DMS114 treated with DMSO at 0.1 percent for 48 hours (cell line): Measurements from ENCODE around the gene TMEM168.
A peak's percentile ranks its signal among the peaks of the same experiment; 100 is the strongest.
"Not testable (repeated sequence)": the region's sequence is repeated elsewhere in the genome, so short reads cannot be mapped to it uniquely, and the experiment has no call there.

ENCODE experiments used
- DNase-seq: peaks from one replicate; lab custom pipeline; 2025; ENCODE audit not compliant: unreplicated experiment; lab: John Stamatoyannopoulos, UW

TMEM168 gene, protein sequence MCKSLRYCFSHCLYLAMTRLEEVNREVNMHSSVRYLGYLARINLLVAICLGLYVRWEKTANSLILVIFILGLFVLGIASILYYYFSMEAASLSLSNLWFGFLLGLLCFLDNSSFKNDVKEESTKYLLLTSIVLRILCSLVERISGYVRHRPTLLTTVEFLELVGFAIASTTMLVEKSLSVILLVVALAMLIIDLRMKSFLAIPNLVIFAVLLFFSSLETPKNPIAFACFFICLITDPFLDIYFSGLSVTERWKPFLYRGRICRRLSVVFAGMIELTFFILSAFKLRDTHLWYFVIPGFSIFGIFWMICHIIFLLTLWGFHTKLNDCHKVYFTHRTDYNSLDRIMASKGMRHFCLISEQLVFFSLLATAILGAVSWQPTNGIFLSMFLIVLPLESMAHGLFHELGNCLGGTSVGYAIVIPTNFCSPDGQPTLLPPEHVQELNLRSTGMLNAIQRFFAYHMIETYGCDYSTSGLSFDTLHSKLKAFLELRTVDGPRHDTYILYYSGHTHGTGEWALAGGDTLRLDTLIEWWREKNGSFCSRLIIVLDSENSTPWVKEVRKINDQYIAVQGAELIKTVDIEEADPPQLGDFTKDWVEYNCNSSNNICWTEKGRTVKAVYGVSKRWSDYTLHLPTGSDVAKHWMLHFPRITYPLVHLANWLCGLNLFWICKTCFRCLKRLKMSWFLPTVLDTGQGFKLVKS

DNA sequence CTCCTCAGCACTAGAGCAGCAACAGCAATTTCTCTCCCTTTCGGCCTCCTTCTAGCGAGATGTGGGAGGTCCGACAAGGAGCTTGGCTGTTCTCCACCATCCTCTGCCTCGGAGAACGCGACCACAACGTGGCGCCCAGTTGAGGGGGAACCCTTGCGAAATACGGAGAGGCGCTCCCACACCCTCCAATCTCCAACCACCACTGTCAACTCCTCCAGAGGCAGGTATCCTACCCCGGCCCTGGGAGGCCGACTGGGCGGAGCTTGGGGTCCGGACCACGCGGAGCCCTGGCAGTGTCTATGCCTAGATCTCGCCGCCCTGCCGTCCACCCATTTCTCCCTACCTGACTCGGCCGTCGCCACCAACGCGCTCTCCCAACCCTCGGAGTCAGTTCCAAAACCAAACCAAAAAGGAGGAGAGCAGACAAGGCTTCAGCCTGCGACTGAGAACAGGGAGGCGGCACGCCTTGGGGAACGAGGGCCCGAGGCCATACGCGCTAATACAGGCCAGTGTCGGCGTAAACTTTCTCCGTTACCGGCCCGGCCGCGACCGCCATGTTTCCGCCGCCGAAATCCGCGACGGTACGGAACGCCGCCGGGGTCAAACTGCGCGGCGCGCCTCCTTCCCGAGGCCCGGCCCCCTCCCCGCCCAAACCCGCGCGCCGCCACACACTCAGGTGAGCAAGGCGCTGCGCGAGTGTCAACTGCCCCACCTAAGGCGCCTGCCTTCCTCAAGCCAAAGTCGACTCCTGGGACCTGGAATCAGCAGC is at the start of gene TMEM168:
TSS of gene TMEM168 (minus strand) at position 577 of the 769 bp plus-strand sequence. CDS start 5,568 bp downstream, outside the sequence.
- DNase-seq, result peak; percentile 27

DNA sequence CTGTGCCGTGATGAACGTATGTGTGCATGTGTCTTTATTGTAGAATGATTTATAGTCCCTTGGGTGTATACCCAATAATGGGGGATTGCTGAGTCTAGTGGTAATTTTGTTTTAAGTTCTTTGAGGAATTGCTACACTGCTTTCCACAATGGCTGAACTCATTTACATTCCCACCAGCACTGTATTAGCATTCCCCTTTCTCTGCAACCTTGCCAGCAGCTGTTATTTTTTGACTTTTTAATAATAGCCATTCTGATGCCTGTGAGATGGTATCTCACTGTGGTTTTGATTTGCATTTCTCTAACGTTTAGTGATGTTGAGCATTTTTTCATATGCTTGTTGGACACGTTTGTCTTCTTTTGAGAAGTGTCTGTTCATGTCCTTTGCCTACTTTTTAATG is 45.7 kb upstream of the TMEM168 start:
- not testable (repeated sequence) for DNase-seq

DNA sequence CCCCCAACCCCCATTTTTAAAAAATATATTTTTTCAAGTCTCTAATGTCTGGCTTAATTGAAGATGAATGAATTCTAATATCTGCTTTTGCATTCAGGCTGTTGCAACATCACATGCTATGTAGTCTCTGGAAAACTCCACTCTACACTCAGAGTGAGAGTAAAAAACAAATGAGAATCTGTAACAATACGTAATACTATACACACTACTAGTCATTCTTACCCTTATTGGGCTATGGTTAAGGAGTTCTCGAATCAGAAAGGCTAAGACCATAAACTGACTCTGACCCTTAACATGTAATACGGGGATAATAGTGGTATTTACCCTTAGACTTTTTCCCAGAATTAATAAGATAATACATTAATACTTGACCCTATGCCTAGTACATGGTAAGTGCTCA is 42.9 kb upstream of the TMEM168 start:
- DNase-seq, result no peak

DNA sequence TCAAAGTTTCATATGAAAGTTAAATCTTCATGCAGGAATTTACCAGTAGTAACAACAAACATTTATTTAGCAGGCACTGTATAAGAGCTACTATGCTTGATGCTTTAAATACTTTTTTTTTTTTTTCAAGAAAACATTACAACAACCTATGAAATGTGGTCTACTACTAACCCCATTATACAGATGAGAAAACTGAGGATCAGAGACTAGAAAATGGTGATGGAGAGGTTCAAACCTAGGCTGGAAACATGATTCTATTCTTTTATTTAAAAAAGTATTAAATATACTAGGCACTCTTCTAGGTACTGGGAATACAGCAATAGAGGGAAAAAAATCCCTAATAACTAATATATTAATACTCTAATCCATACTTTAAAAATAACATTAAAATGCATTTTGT is 40.6 kb upstream of the TMEM168 start:
- no peak for DNase-seq

DNA sequence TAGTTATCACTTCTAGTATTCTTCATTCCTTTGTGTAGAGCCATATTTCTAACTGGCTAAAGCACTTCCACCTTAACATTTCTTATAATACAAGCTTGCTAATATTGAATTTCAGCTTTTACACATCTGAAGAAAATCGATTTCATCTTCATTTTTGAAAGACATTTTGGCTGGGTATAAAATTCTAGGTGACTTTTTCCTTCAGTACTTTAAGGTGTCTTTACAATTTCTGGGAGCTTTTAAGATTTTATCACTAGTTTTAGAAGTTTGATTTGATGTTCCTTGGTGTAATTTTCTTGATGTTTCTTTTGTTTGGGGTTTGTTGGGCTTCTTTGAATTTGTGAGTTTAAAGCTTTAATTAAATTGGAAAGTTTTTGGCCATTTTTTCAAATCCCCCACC is 38.5 kb upstream of the TMEM168 start:
- DNase-seq, result no peak

DNA sequence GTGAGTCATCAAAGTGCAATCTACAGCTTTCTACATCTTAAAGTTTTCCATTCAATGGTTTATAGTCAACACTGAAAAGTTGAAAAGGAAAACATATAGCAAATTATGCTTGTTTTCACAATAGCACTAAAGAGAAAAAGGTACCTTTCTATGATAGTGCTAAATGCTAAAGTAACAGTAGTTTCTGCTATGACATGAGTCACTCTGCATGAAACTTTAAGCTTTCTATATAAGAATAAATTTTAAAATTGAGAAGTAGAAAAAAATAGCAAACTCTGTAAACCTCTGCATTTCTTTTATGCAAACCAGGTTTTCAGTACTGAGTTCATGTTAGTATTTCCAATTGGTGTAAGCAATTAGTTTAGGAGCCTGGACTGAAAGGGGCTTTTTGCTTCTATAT is 31.2 kb upstream of the TMEM168 start:
- DNase-seq, result no peak

DNA sequence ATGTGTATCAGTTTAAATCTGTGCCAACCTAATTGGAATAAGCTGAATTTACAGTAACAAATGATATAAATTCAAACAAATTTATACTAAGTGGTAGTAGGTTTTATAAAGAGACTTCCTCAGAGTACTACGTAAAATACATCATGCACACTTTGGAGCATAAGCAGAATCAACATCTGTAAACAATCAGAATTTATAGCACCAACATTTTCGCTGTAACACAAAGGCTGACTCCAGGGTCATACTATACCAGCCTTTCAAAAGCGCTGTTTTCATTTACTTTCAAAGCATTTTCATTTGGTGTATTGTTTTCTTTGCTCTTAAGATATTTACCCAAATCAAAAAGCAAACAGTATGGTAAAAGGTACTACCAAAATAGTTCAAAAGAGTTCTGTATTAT is 29.3 kb upstream of the TMEM168 start:
- DNase-seq, result no peak

DNA sequence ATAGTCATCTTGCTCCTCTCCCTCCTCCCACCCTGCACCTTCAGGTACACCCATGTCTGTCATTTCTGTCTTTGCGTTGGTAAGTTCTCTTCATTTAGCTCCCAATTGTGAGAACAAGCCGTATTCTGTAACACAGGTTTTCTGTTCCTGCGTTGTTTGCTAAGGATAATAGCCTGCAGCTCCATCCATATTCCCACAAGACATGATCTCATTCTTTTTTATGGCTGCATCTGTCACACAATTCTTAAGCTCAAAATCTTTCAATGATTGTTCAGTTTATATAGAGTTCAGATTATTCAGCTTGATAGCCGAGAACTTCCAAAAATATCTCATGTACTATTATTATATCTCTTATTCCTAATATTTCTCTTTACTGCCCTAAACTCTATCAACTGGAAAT is 16.0 kb upstream of the TMEM168 start:
- DNase-seq, result no peak

DNA sequence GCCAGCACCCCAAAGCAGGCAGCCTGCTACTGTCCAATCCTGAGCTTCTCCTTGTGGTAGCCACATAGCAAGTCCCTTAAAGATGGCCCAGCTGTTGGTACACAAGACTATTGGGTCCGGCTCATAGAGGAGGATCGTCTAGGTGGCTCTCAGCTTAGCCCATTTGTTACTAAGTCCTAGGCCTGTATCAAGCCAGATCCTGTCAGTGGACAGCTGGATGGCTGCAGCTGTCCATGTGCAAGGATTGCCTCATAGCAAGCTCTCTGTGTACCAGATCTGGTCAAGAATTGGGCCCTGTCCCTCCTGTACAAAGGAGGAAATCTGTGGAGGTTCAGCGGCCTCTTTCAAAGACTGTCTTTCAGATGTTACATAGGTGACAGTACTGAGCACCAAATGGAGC is 12.2 kb upstream of the TMEM168 start:
- DNase-seq, result no peak

DNA sequence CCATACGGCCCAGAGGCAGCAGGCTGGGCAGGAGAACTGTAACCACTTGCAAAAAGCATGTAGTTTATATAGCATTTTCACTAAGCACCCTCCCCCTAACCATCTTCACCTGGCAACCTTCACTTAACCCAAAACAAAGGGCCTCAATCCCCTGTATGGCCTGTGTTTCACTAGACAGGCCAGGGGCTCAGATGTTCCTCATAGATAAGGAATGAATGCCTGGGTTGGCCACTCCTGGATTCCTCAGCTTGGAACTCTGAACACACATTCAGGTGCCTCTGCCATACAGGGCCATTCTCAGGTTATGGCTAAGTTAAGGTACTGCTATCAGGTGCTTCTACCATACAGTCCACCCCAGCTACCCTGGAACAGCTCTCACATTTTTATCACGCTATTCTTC is 10.3 kb upstream of the TMEM168 start:
- DNase-seq, result no peak

DNA sequence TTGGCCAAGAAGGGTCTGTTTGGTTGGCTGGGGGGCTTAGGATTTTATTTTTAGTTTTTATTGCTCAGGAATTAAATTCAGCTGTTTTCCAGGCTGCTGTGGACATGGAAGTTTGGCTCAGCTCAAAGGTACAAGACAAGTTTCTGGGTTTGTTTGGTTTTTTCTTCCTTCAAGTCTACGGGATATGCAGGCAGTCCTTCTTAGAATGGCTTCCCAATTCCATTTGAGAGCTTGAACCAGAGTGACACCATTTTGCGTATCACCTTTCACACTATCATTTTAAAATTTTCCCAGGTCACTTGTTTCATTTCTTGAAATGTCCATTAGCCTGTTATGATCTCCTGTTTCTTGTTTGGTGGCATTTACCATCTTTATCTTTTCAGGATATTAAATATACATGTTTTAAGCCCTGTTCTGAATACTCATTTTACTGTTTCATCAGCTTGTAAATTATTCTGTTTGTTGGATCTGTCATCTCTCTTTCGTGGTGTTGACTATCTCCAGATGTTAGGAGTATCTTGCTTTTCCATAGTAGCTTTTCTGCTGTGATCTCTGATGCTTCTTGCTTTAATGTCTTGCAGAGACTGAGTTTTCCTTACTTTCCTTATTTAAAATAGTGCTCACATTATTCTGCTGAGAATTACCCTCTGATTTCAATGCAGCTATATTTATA is 9.4 kb upstream of the TMEM168 start:
- DNase-seq, result no peak

DNA sequence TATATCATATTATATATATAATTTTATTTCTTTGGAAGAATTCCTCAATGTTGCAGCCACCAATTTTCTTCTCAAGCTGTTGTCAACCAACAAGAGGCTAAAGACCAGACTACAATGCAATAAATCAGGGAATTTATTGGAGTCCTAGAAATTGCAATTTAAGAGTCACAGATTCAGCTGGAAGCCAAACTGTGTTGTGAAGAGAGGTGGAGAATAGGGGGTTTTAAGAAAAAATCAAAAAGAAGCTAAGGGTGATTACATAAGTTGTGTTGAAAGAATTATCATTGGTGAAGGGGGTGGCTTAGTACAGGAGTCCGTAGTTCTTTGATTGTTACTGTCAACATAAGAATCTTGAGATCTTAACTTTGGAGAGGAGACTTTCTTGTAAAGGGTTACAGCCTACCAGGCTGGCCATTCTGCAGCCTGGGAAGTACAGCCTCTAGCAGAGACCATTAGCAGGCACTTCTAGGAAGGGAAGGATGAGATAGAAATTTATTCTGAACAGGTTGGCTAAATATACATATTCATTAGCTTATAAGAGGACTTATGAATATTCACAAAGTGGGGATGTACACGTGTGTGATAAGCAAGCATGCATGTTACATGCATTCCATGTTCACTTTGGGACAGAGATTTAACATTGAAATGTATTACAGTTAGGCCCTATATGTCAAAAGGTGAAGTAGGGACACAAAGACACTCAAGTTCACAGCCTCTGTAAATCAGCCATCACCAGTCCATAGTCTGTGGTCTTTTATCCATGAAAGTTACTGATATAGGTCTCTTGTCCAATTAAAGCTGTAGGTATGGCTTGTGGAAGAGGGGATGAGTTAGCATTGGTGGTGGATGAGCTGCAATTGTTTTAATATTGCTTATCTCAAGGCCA is 8.3 kb upstream of the TMEM168 start:
- no peak for DNase-seq

DNA sequence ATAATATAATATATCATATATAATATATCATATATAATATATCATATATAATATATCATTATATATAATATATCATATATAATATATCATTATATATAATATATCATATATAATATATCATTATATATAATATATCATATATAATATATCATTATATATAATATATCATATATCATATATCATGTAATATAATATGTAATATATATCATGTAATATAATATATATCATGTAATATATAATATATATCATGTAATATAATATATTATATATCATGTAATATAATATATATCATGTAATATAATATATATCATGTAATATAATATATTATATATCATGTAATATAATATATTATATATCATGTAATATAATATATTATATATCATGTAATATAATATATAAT is 6.4 kb upstream of the TMEM168 start:
- not testable (repeated sequence) for DNase-seq

DNA sequence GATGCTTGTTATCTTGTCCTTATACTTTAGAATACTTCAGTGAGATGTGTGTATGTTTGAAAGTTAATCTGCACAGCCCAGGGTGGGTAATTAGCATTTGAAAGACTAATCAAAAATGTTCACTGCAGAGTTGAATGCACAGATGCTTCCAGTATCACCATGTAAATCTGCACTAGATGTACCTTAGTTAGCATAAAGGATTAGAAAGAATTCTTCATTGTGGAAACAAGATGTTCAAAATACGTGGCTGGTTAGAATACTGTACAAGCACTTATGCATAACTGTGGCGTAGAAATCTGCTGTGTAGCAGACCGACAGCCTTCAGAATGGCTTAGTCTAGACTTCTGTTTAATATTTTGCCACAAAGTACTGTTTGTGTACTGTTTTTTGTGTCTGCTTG is 2.2 kb upstream of the TMEM168 start:
- DNase-seq, result no peak

DNA sequence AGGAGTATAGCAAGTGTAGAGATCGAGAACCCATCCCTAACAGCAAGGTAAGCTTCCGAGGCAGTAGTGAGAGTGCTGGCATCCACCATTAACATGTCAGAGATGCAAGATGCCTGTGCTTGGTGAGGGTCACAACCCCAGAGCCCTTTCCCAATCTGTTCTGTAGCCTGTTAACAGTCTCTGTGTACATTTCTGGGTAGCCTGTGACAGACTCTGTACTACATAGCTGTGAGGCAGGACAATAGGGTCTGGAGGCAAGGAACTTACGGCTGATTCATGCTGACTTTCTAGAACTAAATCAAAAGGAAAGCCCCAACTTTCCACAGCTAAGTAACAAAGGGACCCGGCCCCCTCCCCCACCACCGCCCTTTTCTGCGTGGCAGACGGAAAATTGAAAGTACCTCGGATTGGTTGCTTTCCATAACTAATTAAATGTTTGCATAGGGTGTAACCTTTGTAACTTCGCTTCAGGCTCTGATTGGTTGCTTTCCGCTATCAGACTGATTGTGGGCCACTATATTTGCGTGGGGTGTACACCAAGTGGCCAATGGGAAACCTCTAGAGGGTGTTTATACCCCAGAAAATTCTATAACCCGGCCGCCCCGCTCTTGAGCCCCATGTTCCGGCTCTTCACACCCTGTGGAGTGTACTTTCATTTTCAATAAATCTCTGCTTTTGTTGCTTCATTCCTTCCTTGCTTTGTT is 1.4 kb upstream of the TMEM168 start:
- DNase-seq, result no peak

DNA sequence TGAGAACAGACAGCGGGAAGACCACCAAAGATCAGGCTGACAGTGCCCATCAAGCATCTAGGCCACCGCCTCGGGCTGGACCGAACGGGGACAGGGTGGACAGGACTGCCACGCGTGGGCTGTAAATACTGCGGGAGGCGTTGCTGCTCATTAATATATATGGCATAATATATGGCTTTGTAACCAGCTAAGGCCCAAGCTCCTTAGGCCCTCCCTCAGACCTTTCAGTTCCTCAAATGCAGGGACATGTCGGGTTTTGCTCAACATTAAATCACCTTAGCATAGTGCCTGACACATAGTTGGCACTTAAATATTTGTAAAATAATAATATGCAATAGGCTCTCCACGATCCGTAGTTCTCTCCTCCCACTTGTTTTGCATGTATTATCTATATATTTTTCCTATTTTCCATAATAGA is 402 bp upstream of the TMEM168 start:
- peak; percentile 10 for DNase-seq

DNA sequence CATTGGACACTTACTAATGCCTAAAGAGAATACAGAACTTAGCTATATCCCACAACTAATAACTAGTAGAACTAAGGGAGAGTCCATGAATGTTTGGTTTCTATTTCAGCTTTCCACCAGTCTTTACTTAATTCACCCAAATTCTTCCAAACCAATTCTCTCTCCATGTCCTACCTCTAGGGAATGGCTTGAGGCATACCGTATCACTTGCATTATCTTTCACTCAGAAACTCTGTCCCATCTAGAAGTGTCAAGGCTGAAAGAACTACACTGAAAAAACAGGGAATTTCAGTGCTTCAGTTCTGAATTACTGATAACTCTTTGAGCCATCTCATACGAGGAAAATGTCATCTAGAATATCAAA is 758 bp downstream of the TMEM168 start:
- no peak for DNase-seq

DNA sequence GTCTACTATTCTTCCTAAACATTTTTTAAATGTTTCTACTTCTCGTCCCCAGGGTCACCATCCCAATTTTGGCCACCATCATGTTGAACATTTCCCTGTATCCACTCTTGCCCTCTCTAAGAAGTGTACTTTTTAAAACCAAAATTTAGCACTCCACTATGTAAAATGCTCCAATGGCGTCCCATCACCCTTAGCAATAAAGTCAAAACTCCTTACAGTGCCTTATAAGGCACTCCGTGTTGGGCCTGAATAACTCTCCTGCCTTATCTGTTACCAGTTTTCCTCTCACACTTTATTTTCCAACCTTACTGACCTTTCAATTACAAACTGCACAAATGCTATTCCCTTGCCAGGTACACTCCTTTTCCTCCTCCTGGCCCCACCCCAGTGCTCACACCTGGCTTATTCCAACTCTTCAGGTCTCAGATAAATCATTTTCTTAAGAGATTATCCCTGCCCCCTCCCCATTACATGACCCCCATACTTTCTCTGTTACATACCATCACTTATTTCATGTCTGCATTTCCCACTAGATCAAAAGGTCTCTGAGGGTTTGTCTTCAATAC is 1.3 kb downstream of the TMEM168 start:
- no peak for DNase-seq

DNA sequence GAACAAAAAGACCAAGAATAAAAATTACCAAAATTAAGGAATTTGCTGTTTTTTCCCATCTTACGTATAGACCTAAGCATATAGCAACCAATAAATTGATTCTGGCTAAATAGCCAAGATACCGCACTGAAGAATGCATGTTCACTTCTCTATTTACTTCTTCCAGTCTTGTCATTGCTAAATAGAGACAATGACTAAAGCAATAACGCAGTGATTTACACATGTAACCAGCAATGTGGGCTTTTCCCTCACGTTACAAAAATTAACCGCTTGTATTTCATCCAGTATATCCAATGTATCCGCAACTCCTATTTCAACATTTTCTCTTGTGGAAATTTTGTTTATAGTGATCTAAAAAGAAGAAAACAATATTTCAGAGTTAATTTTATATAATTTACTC is 5.6 kb downstream of the TMEM168 start:
- no peak for DNase-seq
